COR-L47 (cell line): ENCODE results near the gene PRKCB.

Experiments used
- DNase-seq: peaks from one replicate; lab custom pipeline; 2025; lab: John Stamatoyannopoulos, UW

PRKCB gene

DNA sequence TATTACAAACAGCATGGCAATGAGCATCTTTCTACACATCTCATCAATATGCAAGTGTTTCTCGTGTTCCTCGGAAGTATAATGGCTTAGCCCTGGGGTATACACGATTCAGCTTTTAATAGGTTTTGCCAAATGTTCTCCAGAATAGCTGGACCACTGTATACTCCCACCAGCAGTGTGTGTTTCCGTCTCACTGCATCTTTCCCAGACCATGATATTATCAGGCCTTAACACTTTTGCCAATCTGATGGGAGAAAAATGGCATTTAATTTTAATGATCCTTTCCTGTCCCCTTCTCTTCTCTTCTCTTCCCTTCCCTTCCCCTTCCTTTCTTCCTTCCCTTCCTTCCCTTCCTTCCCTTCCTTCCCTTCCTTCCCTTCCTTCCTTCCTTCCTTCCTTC lies 30.8 kb downstream of the PRKCB start:
- no peak for DNase-seq

DNA sequence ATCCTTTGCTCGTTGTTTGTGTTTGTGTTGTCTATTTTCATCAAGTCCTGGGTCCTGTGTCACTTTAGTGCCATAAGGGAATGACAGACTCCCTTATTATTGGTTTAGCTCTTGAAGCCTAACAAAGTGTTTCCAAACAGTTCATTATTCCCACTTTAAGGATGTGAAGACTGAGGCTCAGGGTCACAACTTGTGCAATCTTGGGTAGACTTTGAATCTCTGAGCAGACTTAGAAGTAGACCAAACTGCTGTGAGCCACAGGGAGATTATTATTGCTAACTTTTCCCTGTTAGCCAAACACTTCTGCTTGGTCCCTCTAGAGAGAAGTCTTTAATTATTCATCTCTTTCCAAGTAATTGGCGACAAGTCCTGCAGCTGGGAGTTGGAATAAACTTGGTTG lies 31.8 kb downstream of the PRKCB start:
- no peak for DNase-seq

DNA sequence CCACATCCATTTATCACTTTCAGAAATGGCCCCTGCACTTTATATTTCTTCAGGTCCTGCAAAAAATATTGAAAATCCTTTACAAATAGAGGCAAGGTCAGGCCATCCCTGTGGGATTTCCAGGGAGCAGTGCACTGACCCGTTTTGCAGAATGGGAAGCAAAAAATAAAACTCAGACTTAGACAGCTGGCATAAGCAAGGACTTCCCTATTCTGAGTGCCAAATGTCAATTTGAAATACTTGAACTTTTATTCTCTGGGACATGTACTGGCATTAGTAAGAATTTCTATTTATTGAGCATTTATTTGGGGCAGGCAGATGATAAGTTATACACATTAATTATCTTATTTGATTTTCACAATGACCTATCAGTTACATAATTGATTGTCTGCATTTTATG lies 32.4 kb downstream of the PRKCB start:
- no peak for DNase-seq

DNA sequence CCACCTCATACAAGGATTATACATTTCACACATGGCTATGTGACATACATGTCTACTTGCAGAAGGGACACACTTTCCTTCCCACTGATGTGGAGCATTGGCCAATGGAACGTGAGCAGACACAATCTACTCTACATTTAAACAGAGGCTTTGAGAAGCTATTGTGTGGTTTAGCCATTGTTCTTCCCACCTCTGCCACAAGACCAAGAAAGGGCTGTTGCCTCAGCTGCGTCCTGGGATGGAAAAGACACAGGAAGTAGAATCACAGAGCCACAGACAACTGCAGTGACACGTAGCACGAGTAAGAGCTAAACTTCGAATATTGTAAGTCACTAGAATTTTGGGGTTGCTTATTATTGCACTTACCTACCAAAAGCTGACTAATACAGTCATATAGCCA lies 33.3 kb downstream of the PRKCB start:
- no peak for DNase-seq

DNA sequence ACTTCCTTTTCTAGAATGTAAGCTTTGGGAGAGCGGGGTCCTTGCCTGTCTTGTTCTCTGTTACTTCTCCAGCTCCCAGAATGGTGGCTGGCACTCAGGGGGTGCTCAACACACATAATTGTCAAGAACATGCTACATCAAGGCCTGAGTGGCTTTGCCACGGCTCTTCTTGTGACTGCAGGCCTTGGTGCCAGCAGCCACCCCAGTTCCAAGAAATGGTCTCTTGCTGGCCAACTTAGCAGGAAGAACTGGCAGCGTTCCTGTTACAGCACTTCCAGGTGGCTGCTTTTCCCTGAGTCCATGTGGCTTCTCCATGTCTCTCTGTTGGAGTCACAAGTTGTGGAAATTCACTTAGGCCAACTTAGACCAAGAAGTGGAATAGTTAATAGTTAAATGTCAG lies 36.1 kb downstream of the PRKCB start:
- no peak for DNase-seq

DNA sequence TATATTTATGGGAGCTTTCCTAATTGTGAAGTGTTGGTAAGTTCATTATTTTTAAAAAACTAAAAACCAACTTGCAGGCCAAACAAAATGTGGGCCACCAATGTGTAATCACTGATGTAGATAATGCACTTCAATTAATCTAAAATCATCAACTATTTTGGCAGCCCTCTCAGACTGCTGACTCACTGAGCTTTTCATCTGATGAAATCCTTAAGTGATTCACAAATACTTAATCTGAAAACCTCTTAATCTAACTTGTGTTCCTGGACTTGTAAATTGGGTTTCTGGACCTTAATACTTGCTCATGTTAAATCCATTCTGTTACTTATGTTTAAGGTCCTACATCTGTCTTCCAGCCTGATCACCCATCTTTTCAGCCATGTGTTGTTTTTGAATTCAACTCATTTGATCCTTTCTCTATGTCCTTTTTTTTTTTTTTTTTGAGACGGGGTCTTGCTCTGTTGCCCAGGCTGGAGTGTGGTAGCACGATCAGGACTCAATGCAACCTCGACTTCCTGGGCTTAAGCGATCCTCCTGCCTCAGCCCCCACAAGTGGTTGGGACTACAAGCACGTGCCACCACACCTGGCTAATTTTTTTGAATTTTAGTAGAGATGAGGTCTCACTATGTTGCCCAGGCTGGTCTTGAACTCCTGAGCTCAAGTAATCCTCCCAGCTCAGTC lies 39.0 kb downstream of the PRKCB start:
- no peak for DNase-seq

DNA sequence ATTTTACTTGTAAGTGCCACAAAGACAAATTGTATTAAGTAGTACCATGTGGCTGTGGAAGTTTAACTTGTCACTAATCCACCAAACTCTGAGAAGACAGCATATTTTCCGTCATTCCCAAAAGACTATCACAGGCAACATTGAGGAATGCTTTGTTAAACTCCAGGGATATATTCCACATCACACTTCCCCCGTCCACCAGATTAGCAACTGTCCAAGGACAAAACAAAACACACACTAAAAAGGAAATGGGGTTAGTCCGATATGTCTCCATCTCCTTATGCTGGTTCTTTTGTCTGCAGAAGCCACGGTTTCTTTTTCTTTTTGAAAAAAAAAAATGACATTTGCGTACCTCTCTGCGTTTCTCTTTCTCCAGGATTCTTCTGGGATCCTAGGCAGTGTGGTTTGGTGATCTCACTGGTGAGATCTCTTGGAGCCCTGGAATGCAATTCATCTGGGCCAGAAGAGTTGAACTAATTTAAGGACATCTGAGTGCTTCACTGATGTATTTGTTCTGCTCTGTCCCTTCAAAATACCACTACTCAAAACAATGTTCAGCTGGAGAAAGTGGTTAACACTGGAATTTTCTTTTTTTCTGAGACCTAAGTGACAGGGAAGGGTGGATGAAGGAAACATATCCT lies 40.6 kb downstream of the PRKCB start:
- no peak for DNase-seq

DNA sequence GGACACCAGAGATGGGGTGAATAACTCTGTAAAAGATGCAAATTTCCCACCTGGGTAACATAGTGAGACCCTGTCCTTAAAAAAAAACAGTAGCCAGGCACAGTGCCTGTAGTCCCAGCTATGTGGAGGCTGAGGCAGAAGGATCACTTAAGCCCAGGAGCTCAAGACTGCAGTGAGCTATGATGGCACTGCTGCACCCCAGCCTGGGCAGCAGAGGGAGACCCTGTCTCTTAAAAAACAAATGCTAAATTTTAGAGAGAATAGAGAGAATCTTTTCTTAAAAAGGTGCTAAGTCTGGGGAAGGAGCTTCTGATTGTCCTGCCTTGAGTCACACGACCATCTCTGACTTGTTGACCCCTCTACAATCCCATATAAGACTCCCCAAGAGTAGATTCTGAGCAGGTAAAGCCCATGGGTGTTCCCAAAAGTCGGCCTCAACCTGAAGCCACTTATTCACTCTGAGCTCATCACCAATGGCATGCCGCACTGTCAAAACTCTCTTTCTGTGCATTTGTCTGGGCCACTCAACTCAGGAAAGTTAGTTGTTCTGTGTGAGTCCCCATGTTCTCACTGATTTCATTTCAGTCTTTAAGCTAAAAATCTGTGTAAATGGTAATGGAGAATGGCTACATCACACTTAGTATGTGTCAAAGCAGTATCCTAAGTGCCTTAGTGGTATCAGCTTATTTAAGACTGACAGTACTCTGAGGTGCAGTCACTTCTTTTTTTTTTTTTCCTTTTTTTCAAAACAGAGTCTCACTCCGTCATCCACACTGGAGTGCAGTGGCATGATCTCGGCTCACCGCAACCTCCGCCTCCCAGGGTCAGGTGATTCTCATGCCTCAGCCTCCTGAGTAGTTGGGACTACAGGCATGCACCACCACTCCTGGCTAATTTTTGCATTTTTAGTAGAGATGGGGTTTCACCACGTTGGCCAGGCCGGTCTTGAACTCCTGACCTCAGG lies 41.6 kb downstream of the PRKCB start:
- DNase-seq: no peak

DNA sequence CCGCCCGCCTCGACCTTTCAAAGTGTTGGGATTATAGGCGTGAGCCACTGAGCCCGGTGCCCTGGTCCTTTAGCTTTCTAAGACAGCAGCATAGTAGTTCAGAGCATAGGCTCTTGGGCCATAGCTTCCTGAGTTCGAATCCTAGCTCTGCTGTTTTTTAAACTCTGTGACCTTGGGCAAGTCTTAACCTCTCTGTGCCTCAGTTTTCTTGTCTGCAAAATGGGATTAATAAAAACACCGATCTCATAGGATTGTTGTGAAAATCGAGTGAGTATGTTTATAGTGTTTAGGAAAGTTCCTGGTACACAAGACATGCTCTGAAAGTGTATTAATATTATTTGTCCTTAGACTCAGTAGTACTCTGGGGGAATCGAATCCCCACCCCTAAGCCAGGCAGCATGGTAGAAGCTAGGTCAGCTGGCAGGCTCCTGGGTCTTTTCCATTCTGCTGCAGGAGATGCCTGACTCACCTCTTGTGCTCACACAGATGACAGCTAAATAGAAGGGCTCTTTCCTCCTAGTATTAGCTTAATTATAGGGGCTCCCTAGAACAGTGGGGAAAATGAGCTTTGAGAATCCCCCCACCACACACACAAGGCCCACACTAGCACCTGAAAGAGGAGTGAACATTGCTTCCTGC lies 44.1 kb downstream of the PRKCB start:
- DNase-seq: no peak

DNA sequence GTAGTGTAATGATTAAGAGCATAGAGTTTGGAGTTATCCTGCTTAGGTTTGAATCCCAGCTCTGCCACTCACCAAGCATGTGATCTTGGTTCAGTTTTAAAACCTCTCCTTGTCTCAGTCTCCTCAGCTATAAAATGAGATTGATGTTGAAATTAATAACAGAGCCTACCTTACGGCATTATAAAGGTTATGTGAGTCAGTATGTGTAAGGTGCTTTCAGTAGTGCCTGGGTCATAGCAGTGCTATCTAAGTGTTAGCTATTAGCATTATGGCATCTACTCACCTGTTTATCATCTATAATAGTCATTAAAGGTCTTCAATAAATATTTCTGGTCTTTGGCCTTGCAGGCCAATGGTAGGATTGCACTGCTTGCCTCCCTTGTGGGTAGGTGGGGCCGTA lies 53.4 kb downstream of the PRKCB start:
- DNase-seq: no peak

DNA sequence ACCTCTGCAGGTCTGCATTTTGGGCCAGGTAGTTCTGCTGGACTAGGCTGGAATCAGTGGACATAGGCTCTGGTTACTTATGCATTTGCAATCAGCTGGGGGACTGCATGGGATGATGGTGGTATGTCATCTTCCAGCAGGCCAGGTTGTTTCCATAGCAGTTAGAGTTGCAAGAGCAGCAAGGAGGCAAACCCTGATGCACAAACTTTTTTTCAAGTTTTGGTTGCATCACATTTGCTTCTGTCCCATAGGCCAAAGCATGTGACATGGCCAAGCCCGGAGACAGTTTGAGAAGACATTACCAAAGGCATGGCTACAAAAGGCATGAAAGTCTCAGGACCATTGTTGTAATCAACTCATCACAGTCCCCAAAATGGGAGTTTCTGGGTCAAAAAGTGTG lies 58.2 kb downstream of the PRKCB start:
- no peak for DNase-seq

DNA sequence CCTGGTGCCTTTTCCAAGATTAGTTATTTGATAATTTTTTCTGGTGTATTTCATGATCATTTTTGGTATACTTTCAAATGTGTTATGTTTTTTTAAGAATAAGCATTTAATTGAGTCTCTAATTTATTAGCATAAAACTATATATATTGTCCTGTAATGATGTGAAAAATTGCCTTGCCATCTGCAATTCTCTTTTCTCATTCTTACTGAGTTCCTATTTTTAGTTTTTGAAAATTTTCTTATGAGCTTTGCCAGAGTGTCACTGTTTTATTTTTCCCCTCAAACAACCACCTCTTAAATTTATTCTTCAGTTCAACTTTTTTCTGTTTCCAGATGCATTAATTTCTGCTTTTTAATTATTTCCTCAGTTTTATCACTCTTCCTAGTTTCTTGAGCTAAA lies 59.3 kb downstream of the PRKCB start:
- DNase-seq: no peak

DNA sequence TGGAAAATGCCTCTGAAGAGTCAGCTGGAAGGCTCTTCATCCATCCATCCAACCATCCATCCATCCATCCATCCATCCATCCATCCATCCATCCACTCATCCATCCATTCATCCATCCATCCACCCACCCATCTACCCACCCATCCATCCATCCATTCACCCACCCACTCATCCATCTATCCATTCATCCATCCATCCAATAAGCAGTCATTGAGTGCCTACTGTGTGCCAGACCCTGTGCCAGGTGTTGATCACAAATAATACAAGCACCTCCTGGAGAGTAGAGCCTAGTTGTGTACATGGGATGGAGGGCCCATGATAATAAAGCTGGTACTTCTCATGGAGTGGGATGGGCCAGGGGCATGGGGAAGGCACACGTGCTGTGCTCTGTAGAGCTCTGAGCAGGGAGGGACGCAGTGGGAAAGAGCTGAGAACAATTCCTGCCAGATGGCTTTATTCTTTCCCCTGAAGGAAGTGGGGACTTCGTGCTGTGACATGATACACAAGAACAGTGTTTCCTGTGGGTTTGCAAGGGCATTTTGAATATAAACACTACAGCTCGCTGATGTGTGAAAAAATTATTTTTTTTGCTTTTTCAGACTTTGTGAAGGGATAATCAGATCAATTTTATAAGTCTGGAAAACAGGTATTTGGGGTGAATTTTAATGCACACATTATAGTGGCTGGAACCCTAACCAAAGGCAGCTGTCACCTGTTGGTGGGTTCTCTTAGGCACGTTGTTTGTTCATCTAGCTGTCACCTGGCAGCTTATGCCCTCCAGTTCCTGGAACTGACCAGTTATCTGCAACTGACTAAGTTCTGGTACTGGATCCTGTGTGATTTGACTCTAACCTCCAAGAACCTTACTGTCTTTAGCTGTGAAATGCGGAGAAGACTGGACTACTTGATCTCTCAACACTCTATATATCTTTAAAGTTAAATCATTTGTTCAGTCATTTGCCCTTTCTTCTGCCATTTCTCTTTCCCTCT lies 61.3 kb downstream of the PRKCB start:
- DNase-seq: no peak

DNA sequence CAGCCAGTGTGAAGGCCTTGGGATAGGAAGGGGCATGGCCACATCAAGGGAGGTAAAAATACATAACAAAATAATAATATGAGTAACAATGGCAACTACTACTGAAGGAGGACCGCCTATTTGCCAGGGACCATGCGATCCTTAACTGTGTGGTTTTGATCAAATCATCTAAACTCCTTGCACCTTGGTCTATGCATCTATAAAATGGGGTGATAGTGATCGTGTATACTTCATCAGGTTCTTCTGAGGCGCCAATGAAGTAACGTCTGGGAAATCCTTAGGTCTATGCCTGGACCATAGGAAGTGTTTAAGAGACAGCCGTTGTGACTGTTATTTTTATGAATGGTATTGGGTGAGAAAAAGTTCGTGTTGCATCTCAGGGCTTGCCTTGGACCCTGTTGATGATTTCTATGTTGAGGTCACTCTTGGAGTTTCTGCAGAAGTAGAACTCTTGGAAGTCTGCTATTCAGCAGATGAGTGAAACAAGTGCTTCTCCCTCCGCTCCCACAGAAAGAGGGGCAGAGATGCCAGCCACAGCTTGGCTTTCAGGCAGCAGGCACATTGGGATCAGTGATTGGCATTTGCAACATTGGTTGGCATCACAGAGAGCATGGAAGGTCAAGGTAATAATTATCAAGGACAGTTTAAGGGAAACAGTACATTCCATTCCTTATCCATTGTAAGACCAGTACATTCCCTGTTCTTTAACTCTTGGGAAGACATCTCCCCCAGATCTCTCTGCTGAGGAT lies 63.1 kb downstream of the PRKCB start:
- DNase-seq: no peak

DNA sequence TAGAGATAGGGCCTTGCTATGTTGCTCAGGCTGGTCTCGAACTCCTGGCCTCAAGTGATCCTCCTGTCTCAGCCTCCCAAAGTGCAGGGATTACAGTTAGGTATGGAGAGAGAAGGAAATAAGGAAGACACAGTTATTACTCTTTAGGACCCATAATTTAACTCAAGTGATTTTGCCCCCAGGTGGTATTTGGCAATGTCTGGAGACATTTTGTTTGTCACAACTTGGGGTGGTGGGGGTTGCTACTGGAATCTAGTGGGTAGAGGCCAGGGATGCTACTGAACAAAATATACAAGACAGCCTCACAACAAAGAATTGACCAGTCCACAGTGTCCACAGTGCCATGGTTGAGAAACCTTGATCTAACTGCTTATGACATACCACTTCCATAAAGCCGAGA lies 64.1 kb downstream of the PRKCB start:
- no peak for DNase-seq

DNA sequence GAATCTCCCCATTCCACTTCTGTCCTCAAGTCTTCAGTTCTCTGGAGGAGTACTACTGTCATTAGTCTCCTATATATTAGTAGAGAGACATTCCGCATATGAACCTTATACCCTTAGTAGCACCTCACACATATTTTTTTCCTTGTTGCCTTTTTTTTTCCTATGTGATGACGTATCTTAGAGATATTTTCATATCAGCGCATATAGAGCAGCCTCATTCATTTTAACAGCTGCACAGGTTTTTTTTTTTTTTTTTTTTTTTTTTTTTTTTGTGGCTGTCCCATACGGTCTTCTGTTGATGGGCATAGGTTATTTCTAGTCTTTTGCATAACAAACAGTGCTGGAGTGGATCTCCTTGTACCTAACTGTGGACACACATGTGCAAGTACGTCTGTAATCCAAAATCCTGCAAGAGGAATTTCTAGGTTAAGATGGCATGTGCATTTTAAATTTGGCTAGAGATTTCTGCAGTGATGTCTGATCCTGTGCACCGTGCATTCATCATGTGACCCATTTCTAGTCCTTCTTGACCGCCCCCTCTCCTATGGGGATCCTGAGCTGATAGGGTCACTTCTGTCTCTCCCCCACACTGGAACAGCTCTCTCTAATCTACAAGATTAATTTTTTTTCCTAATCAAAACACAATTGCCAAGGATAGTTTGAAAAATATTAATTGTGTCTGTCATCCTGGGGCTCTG lies 64.8 kb downstream of the PRKCB start:
- no peak for DNase-seq

DNA sequence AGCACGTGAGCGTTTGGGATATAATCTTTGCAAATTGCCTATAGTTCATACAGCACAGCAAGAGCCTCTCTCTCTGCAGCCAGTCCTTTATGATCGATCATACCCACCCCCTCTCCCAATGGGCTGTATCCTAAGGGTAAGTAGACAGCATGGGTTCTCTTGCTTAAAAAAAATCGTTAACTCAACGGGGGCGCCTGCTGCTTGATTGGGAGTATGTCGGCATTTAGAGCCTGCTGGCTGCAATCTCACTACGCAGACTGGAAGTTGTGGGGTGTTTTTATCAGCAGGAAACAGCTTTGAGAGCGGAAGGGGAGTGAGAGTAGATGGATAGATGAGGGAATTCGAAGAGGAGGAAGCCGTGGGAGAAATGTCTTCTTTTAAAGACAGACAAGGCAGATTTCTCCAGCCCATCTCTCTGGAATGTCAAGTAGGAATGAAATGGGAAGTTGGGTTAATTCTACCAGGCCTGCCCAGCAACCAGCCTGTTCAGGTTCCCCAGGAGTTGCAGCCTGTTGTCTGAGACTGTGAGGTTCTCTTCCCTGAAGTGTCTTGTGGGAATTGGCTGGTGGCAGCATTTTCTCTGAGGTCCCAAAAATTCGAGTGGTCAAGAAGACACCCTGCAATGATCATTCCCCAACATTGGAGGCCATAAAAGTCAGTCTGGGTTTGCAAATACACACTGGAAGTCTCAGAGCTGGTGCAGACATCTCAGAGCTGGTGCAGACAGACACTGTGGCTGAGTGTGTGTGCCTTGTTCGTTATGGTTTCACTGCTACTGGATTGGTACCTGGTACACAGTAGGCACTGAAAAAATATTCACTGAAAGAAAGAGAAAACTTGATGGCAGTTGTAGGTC lies 65.6 kb downstream of the PRKCB start:
- DNase-seq: no peak

DNA sequence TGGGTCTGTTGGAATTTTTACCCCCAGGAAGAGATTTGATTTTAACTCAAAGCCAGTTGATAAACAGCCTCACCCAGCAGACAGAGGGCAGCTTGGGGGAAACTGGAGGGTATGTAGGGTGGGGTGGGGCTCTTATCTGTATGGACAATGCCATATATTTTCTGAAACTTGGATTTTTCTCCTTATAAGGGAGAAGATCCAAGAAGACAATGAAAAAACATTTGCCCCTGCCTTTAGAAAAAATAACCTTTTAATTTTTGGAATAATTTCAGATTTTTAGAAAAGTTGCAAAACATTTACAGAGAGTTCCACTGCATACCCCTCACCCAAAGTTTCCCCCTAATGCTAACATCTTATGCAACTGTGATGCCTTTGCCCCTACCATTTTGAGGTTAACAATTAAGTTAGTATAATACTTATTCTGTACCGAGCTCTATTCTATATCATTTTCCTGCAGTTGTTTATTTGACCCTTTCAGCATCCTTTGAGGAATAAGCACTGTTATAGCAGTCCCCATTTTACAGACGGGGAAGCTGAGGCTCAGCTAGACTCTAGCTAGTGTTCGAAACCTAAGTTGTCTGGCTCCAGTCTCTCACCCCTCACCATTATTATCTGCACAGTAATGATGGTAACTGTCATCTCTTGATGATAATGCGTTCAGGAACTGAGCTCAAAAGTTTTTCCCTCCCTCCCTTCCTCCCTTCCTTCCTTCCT lies 66.4 kb downstream of the PRKCB start:
- no peak for DNase-seq
